Measurements from ENCODE around the gene ANKH. TPM values are rescaled to one million over a fixed set of nuclear protein-coding genes. Genes with fewer than 3 reads are reported as not detected.

The ANKH gene
- total RNA-seq, 2 donors from 2014 or later = 177 to 205 TPM

DNA sequence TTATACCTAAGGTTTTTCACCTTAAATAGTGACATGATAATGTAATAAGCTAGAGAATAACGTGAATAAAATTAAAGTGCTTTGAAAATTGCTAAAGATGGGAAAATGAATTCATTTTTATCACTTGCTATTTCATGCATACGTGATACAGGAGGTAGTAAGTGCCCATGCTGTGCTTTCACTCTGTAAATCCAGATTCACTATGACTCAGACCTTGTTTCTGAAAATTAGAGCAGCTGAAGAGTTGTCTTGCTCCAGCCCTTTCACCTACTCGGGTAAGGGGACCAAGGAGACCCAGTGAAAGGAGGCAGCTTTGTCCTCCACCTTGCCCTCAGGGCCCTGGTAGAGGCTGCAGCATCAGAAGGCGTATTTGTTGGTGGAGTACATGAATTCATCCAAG is 87.9 kb downstream of the ANKH start:
- Histone ChIP-seq H3K27me3 (replicated peaks; ENCODE audit: insufficient read depth) (no peaks in the 10 kb centered on the region), H3K4me3 (no peak overlapping the region), H3K4me1 (ENCODE audit: control insufficient read depth in 1 of 2, low read depth in 2 of 2) (peaks cover 19 to 40% of the 10 kb centered on the region in 2 donors), H3K27ac (no peak overlapping the region), H3K36me3 (no peaks in the 10 kb centered on the region), H3K9me3 (no peaks in the 10 kb centered on the region)
- ATAC-seq (ENCODE audit: insufficient number of reproducible peaks, low FRiP score, low read depth) (no peak), DNase-seq (ENCODE audit: low spot score) (no peak)
- TF ChIP-seq, protein P1, sequence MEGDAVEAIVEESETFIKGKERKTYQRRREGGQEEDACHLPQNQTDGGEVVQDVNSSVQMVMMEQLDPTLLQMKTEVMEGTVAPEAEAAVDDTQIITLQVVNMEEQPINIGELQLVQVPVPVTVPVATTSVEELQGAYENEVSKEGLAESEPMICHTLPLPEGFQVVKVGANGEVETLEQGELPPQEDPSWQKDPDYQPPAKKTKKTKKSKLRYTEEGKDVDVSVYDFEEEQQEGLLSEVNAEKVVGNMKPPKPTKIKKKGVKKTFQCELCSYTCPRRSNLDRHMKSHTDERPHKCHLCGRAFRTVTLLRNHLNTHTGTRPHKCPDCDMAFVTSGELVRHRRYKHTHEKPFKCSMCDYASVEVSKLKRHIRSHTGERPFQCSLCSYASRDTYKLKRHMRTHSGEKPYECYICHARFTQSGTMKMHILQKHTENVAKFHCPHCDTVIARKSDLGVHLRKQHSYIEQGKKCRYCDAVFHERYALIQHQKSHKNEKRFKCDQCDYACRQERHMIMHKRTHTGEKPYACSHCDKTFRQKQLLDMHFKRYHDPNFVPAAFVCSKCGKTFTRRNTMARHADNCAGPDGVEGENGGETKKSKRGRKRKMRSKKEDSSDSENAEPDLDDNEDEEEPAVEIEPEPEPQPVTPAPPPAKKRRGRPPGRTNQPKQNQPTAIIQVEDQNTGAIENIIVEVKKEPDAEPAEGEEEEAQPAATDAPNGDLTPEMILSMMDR (IDR thresholded peaks at IDR 0.05) = no peak

DNA sequence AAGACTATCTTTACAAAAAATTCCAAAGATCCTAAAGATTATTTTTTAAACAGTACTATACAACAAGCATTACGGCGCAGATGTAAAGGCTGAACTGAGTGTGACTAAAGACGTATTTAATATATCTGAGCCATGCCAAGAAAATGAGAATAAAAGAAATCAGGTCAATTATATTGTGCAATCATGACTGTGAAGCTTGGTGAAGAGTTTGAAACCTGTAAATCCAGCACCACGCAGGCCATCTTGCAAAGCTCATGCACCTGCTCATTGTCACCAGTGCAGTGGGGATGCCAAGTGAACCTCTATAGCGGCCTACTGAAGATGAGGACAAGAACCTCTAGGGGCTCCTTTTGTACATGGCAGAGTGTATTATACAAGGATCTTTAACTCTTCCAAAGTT is 89.0 kb downstream of the ANKH start:
- Histone ChIP-seq H3K27me3 (replicated peaks; ENCODE audit: insufficient read depth) (no peaks in the 10 kb centered on the region), H3K27ac (no peak overlapping the region), H3K36me3 (no peaks in the 10 kb centered on the region), H3K4me1 (ENCODE audit: control insufficient read depth in 1 of 2, low read depth in 2 of 2) (peaks cover 19 to 38% of the 10 kb centered on the region in 2 donors), H3K9me3 (no peaks in the 10 kb centered on the region), H3K4me3 (no peak overlapping the region)
- no peak for DNase-seq (ENCODE audit: low spot score)
- ATAC-seq (ENCODE audit: insufficient number of reproducible peaks, low FRiP score, low read depth) = no peak
- TF ChIP-seq, protein P1 (IDR thresholded peaks at IDR 0.05) = no peak

DNA sequence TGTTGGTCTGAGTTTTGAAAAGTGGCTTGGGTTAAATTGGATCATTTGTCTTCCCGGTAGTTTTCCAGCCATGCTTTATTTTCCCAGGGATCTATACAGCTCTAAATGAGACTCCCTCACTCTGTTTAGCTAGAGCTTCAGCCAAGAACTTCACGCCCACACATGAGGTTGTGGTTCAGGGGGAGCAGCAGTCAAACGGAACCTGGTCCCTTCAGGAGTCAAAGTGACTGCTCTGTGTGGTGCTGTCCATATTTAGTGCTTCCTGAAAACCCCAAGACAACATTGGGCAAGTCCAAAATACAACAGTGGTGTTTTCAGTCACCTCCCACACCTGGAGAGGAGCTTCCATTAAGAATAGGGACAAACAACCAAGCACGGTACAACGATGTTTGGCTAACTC is 90.5 kb downstream of the ANKH start:
- TF ChIP-seq, protein P1 (IDR thresholded peaks at IDR 0.05) = no peak
- H3K9me3 ChIP-seq = no peaks in the 10 kb centered on the region
- H3K27me3 ChIP-seq (replicated peaks; ENCODE audit: insufficient read depth) = no peaks in the 10 kb centered on the region
- peak overlapping the region in 1 of 2 donors; percentile 33 for H3K27ac ChIP-seq
- H3K36me3 ChIP-seq = no peaks in the 10 kb centered on the region
- H3K4me1 ChIP-seq (ENCODE audit: control insufficient read depth in 1 of 2, low read depth in 2 of 2) = peaks cover 23 to 46% of the 10 kb centered on the region in 2 donors
- DNase-seq (ENCODE audit: low spot score) = no peak
- ATAC-seq (ENCODE audit: insufficient number of reproducible peaks, low FRiP score, low read depth) = peak; percentile 51
- no peak overlapping the region for H3K4me3 ChIP-seq

DNA sequence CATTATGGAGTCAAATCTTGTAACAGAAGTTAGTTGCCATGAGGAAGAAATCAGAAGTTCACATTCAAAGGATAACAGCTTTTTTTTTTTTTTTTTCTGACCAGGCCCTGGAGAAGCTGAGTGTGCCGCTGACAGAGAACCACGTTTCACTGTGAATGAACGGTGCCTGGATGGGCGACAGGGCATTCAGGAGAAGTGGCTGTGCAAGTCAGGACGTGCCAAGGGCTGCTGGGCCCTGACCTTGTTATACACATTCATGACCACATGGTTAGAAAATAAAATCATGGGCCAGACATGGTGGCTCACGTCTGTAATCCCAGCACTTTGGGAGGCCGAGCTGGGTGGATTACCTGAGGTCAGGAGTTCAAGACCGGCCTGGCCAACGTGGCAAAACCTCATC is 91.6 kb downstream of the ANKH start:
- H3K9me3 ChIP-seq = no peaks in the 10 kb centered on the region
- no peak for ATAC-seq (ENCODE audit: insufficient number of reproducible peaks, low FRiP score, low read depth)
- H3K27me3 ChIP-seq (replicated peaks; ENCODE audit: insufficient read depth) = no peaks in the 10 kb centered on the region
- no peak for DNase-seq (ENCODE audit: low spot score)
- TF ChIP-seq, protein P1 (IDR thresholded peaks at IDR 0.05) = no peak
- H3K4me1 ChIP-seq (ENCODE audit: control insufficient read depth in 1 of 2, low read depth in 2 of 2) = peaks cover 23 to 54% of the 10 kb centered on the region in 2 donors
- H3K4me3 ChIP-seq = no peak overlapping the region
- H3K27ac ChIP-seq = peak overlapping the region in 1 of 2 donors; percentile 22
- H3K36me3 ChIP-seq = no peaks in the 10 kb centered on the region

DNA sequence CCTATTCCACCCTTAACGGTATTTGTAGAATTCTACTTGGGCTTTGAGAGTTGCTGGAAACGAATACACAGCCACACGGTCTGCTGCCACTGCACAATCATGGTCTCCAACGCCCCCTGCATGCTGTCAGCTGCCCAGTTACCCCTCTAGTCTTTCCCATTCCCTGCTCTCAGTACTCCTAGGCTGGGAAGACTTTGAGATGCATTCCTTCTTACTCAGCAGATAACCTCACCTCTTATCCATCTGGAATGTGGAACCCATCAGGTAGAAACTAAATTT is 92.8 kb downstream of the ANKH start:
- H3K9me3 ChIP-seq = no peaks in the 10 kb centered on the region
- DNase-seq (ENCODE audit: low spot score) (no peak), ATAC-seq (ENCODE audit: insufficient number of reproducible peaks, low FRiP score, low read depth) (no peak)
- H3K27ac ChIP-seq = no peak overlapping the region
- no peaks in the 10 kb centered on the region for H3K27me3 ChIP-seq (replicated peaks; ENCODE audit: insufficient read depth)
- TF ChIP-seq, protein P1 (IDR thresholded peaks at IDR 0.05) = no peak
- H3K4me1 ChIP-seq (ENCODE audit: control insufficient read depth in 1 of 2, low read depth in 2 of 2) = peaks cover 23 to 54% of the 10 kb centered on the region in 2 donors
- H3K36me3 ChIP-seq = no peaks in the 10 kb centered on the region
- H3K4me3 ChIP-seq = no peak overlapping the region
